ENCODE measurements around the gene CEP120. TPM values are rescaled to one million over a fixed set of nuclear protein-coding genes. Genes with fewer than 3 reads are reported as not detected.

Gene CEP120
- 9.8 and 13.2 TPM in 2 replicates for total RNA-seq (ENCODE audit: low replicate concordance)

DNA sequence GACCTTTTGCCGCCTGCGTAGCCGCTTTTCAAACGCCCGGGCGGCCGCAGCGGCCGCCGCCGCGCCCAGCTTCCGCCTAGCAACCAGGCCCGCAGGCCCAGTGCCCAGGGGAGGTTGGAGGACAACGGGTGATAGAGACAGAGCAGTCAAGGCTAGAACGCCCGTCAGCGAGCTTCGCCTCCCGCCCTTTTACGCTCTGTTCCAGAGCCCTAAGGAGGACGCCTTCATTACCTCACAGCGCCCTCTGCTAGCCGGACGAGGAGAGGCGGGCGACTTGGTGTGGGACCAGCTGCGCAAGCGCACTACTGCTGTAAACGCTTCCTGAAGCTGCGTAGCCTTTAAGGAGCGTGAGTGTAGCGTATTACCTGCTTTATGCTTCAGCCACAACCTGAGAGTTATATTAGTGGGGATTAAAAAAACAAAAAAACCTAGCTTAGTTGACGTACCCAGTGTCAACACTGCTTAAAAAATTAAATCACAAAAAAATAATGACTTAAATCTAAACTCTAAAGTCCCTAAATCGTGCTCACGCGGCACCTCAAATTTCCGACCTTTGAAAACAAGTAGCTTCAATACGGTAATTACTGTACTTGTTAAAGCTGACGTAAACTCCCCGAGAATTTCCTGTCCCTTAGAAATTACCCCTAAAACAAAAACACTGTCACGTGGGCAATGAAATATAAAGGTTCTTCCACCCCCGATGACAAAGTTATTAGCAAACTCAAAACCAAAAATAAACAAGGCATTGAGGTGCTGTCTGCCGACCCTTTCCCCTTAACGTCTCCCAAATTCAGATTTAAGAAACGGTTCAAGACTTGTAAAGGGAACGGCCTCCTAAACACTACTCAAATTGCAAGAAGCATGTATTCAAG lies at the start of gene CEP120:
Gene CEP120, minus strand, starts transcription at position 126 of the 872 bp plus-strand sequence. CDS start 405 bp downstream, outside the sequence.

Other genes with a start within 250 kb of the CEP120 start
- 33.1 and 38.2 TPM in 2 replicates for gene CSNK1G3, start 88.8 kb upstream of the CEP120 start, total RNA-seq (ENCODE audit: low replicate concordance)

All from smooth muscle cell of the coronary artery (primary cell).